Heart left ventricle (tissue), 16 donors: ENCODE results near the gene KRT15. TPM values are rescaled to one million over a fixed set of nuclear protein-coding genes. Genes with fewer than 3 reads are reported as not detected.

Source experiments
- ATAC-seq, 4 donors: fragments of 200-7000 bp; cut with Tn5 transposase; one replicate each; pipeline ENCODE4 v1.9.1; 2020 to 2022; ENCODE audit warnings: moderate library complexity in 4 of 4, mild to moderate bottlenecking in 3 of 4, moderate number of reproducible peaks in 1 of 4
- DNase-seq, 5 donors: peaks; one replicate each; pipeline ENCODE4 v3.0.0-alpha.2; 2020
- H3K27ac ChIP-seq, 12 donors: fragments of 200-600 bp; sonication (generic) in 4 of 12; one replicate each; pipeline versions ENCODE4 v1.5.0 to v1.8.0; 2016 to 2022; ENCODE audit warnings: mild to moderate bottlenecking in 2 of 12
- H3K27me3 ChIP-seq, 9 donors: fragments of 200-600 bp; sonication (generic) in 2 of 9; one replicate each; pipeline versions ENCODE4 v1.5.1 to v1.8.0; 2016 to 2022; ENCODE audit warnings: mild to moderate bottlenecking in 3 of 9
- H3K36me3 ChIP-seq, 9 donors: fragments of 200-600 bp; sonication (generic) in 2 of 9; one replicate each; pipeline versions ENCODE4 v1.5.0 to v1.8.0; 2018 to 2022; ENCODE audit warnings: mild to moderate bottlenecking in 2 of 9
- H3K4me1 ChIP-seq, 12 donors: fragments of 200-600 bp; sonication (generic) in 4 of 12; one replicate each; pipeline versions ENCODE4 v1.5.0 to v1.8.0; 2016 to 2022; ENCODE audit warnings: mild to moderate bottlenecking in 3 of 12
- H3K4me3 ChIP-seq, 12 donors: fragments of 200-600 bp; sonication (generic) in 4 of 12; one replicate each; pipeline versions ENCODE4 v1.5.0 to v1.8.0; 2017 to 2022; ENCODE audit warnings: mild to moderate bottlenecking in 9 of 12, moderate library complexity in 4 of 12
- H3K9me3 ChIP-seq, 12 donors: fragments of 200-600 bp; sonication (generic) in 4 of 12; one replicate each; pipeline versions ENCODE4 v1.5.0 to v1.8.0; 2016 to 2022; ENCODE audit warnings: mild to moderate bottlenecking in 1 of 12
- POLR2A ChIP-seq, 2 donors: fragments of 450-650 bp; IDR thresholded peaks; one replicate each; pipeline ENCODE4 v1.6.1; 2017; ENCODE audit warnings: antibody characterized with exemption in 2 of 2, mild to moderate bottlenecking in 2 of 2, moderate library complexity in 2 of 2
- WGBS, 4 donors: extraction: QIAGEN DNeasy Blood & Tissue Kit in 2 of 4; methylation state at CpG; one replicate each; pipeline versions ENCODE4 v1.1.5 to v1.1.7; 2013 to 2018; 5-methylcytosine and 5-hydroxymethylcytosine counted together
- intact Hi-C, 10 donors: fragments of 100-400 bp; cut with DNase I; formaldehyde crosslinking; loops; one replicate each; pipeline versions ENCODE4 v1.11.1 to v1.14.2; 2022
- polyA plus RNA-seq, 2 donors: library from polyadenylated mRNA; stranded (reverse); fragments of 200-250 nt; gene quantifications; one replicate each; pipeline ENCODE4 v1.2.3, GENCODE V29; 2013
- total RNA-seq, 9 donors: library from RNA; depleted of rRNA in 2 of 9; stranded (reverse); fragments of >200 nt in 2 of 9; fragmentation: NEBNext Ultra II Directional in 3 of 9; extraction: Animal tissue kit (Norgen Biotek cat#: 25700) in 3 of 9; gene quantifications; one replicate each; pipeline versions ENCODE4 v1.1.0 to v1.2.4, GENCODE V29; 2016 to 2023
- TF ChIP-seq, protein P1 (sequence below), 12 donors: fragments of 200-600 bp; sonication (generic) in 4 of 12; IDR thresholded peaks; one replicate each; pipeline versions ENCODE4 v1.5.0 to v1.8.0; 2018 to 2022; ENCODE audit warnings: antibody characterized with exemption in 12 of 12, mild to moderate bottlenecking in 5 of 12
- donor health status: ischemic (EF 13 %, LVEDD 7.1; RV severe dilation, severe dysfunction).
- donor health status: healthy with polysubstance abuse.
- donor health status: DM: no; HTN: yes; CAD: no.
- donor health status: DM: no; HTN: no; CAD: no.
- donor health status: ischemic (EF 25% LVEDD 6.9; RV normal size, moderate dysfunction).
- donor health status: ischemic (EF 25% LVEDD 5.7; RV mildly dilated, moderate dysfunction).
- donor health status: healthy.
- donor health status: DM: yes; HTN: yes; CAD: no.
- donor health status: ischemic (EF 35%, LVEDD 5.7; RV mildly dilated, moderate dysfunction).
- donor health status: nonischemic (EF 11% LVEDD 7.7; RV severe dilation, severe dysfunction).
- donor health status: DM: yes; HTN: yes; CAD: no.
- donor health status: PGD.
- donor health status: ischemic (EF 29% LVEDD 5.4; RV normal size, mild dysfunction).
- donor health status: nonischemic (EF 23%, LVEDD 6.1; RV moderate dilation, normal function).

KRT15 gene
- total and polyA plus RNA-seq, 11 donors = 0.14 to 0.36 TPM; not detected in 9

DNA sequence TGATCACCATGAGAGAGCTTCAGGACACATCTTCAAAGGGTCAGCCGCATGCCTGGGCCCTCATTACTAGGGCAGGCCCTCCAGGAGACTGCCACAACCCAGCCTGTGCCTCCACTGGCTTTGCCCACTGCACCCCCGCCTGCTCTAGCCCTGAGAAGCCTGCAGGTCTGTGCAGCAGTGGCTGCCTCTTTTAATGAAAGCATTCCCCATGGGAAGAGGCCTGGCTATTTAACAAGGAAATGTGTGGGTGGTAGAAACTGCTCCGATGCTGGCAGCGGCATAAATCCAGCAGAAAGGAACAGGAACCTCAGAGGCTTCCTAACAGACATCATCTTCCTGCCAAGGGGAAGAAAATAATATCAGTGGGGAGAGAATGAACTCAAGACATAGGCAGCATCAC lies 51.1 kb downstream of the KRT15 start:
- H3K9me3 ChIP-seq = peaks cover 0 to 31% (median 6%) of the 10 kb centered on the region in 12 donors

DNA sequence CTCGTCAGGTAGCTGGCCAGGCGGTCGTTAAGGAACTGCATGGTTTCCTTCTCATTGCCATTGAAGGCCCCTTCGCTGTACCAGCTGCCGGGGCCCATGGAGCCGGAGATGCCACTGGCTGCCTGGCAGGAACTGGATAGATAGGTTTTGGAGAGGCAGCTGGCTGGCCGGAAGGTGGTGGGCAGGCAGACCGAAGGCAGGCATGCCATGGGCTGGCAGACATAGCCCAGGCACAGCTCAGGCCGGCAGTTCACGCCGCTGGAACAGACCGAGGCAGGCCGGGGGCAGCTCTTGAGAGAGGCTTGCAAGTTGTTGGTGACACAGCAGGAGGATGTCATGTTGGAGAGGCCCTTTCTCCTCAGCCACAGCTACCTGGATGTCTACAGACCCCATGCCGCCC lies 51.7 kb downstream of the KRT15 start, which contains the start of gene KRT32:
TSS of gene KRT32 (minus strand) at position 399 of the 400 bp plus-strand sequence. CDS start at position 338, 61 bp downstream.
- Histone ChIP-seq H3K9me3 (peaks cover 0 to 26% (median 4%) of the 10 kb centered on the region in 12 donors), H3K27me3 (peaks cover 0 to 8% (median 0%) of the 10 kb centered on the region in 9 donors), H3K4me1 (peaks cover 0 to 11% (median 3%) of the 10 kb centered on the region in 12 donors), H3K36me3 (no peaks in the 10 kb centered on the region), H3K4me3 (no peak within 1 kb of the TSS), H3K27ac (no peak within 1 kb of the TSS)
- ATAC-seq (no peak), DNase-seq (no peak)
- 89 to 100% (median 90%) methylated on average over 5 to 14 of the region's 14 CpGs for WGBS, 4 donors
- TF ChIP-seq, protein P1, sequence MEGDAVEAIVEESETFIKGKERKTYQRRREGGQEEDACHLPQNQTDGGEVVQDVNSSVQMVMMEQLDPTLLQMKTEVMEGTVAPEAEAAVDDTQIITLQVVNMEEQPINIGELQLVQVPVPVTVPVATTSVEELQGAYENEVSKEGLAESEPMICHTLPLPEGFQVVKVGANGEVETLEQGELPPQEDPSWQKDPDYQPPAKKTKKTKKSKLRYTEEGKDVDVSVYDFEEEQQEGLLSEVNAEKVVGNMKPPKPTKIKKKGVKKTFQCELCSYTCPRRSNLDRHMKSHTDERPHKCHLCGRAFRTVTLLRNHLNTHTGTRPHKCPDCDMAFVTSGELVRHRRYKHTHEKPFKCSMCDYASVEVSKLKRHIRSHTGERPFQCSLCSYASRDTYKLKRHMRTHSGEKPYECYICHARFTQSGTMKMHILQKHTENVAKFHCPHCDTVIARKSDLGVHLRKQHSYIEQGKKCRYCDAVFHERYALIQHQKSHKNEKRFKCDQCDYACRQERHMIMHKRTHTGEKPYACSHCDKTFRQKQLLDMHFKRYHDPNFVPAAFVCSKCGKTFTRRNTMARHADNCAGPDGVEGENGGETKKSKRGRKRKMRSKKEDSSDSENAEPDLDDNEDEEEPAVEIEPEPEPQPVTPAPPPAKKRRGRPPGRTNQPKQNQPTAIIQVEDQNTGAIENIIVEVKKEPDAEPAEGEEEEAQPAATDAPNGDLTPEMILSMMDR (IDR thresholded peaks at IDR 0.05) = no peak
- TF ChIP-seq POLR2A (IDR thresholded peaks at IDR 0.05) = no peak
- intact Hi-C loops = loop anchor here in 1 of 10 donors (10.0 kb wide), 1 partner anchor 162 kb away; the partner anchor contains the start of genes KRTAP16-1 and KRTAP29-1

More for the DNA sequence above, 51.1 kb downstream of the KRT15 start:
- ATAC-seq (no peak), DNase-seq (no peak)
- Histone ChIP-seq H3K4me3 (no peak overlapping the region), H3K27me3 (peaks cover 0 to 8% (median 0%) of the 10 kb centered on the region in 9 donors), H3K27ac (no peak overlapping the region), H3K36me3 (no peaks in the 10 kb centered on the region), H3K4me1 (peaks cover 0 to 11% (median 3%) of the 10 kb centered on the region in 12 donors)
- TF ChIP-seq, protein P1 (IDR thresholded peaks at IDR 0.05) = no peak
- no peak for TF ChIP-seq POLR2A (IDR thresholded peaks at IDR 0.05)
- 42 to 66% (median 56%) methylated on average over 4 of the region's 4 CpGs for WGBS, 4 donors
- intact Hi-C loops = loop anchor here in 1 of 10 donors (10.0 kb wide), 1 partner anchor 163 kb away; the partner anchor contains the start of genes KRTAP16-1 and KRTAP29-1

DNA sequence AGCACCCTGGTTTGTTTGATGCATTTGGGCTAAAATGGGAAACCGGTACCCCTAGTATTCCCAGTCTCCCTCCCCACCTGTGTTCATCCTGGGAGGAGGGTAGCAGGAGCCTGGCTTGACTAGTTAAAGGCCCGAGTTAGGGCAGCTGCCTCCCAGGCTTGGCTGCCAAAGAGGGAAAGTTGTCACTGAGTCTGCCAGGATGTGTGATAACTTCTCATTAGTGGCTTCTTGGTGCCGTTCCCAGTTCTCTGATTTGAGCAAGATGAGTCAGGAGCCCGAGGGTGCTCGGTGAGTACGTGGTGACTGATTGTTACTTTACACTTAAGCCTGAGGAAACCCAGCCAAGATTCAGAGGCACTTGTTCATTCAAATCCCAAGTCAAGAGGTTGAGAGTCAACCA lies 54.0 kb downstream of the KRT15 start:
- peak in 4 of 5 donors; percentile 68 to 85 (median 78) for DNase-seq
- intact Hi-C loops = loop anchor here in 2 of 10 donors (2.0 to 10.0 kb wide), 2 partner anchors 160 to 162 kb away; partner anchors contain the start of genes KRTAP29-1 (in 2 of the 2) and KRTAP16-1 (in 1 of the 2)
- WGBS, 4 donors = 7 to 37% (median 24%) methylated on average over 6 of the region's 6 CpGs
- ATAC-seq = peak; percentile 96 to 98 (median 97)
- Histone ChIP-seq H3K9me3 (peaks cover 0 to 14% (median 0%) of the 10 kb centered on the region in 12 donors), H3K36me3 (no peaks in the 10 kb centered on the region), H3K4me3 (no peak overlapping the region), H3K27me3 (peaks cover 0 to 8% (median 0%) of the 10 kb centered on the region in 9 donors), H3K27ac (no peak overlapping the region), H3K4me1 (peaks cover 0 to 11% (median 3%) of the 10 kb centered on the region in 12 donors)
- TF ChIP-seq POLR2A (IDR thresholded peaks at IDR 0.05) = no peak

DNA sequence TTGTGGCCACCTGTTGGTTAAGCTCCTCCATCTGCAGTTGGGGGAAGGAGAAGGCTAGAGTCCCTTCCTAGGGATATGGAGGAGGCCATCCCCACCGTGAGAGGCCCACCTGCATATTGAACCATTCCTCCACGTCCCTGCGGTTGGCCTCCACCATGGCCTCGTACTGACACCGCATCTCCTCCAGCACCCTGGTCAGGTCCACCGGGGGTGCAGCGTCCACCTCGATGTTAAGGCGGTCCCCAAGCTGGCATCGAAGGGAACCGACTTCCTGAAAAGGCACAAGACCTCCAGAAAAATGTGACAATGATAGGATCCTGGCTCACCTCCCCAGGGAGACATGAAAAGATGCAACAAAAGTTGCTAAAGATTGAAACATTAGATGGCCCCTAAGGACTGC lies 54.5 kb downstream of the KRT15 start:
- Histone ChIP-seq H3K27me3 (peaks cover 0 to 8% (median 0%) of the 10 kb centered on the region in 9 donors), H3K9me3 (peaks cover 0 to 14% (median 0%) of the 10 kb centered on the region in 12 donors), H3K4me3 (no peak overlapping the region), H3K27ac (no peak overlapping the region), H3K4me1 (peaks cover 0 to 11% (median 3%) of the 10 kb centered on the region in 12 donors), H3K36me3 (no peaks in the 10 kb centered on the region)
- intact Hi-C loops = loop anchor here in 2 of 10 donors (2.0 to 10.0 kb wide), 2 partner anchors 159 to 161 kb away; partner anchors contain the start of genes KRTAP29-1 (in 2 of the 2) and KRTAP16-1 (in 1 of the 2)
- WGBS, 4 donors = 82 to 92% (median 86%) methylated on average over 11 of the region's 11 CpGs
- no peak for ATAC-seq
- TF ChIP-seq POLR2A (IDR thresholded peaks at IDR 0.05) = no peak
- TF ChIP-seq, protein P1 (IDR thresholded peaks at IDR 0.05) = no peak
- no peak for DNase-seq
